Retinal pigment epithelial cell (primary cell): ENCODE results near the gene ECPAS.

ENCODE experiments used
- DNase-seq: peaks from one replicate; pipeline ENCODE4 v3.0.0-alpha.2; 2010; ENCODE audit warnings: low read depth
- H3K4me3 ChIP-seq: 2 replicates; pipeline ENCODE4 v1.5.1; 2011; ENCODE audit warnings: mild to moderate bottlenecking, low read length, control low read depth, moderate library complexity
- TF ChIP-seq, protein P1 (sequence below): conservative IDR thresholded peaks from 2 replicates; pipeline ENCODE4 v1.5.1; 2011; ENCODE audit warnings: low read depth, low read length, control low read depth, inconsistent platforms

Gene ECPAS

DNA sequence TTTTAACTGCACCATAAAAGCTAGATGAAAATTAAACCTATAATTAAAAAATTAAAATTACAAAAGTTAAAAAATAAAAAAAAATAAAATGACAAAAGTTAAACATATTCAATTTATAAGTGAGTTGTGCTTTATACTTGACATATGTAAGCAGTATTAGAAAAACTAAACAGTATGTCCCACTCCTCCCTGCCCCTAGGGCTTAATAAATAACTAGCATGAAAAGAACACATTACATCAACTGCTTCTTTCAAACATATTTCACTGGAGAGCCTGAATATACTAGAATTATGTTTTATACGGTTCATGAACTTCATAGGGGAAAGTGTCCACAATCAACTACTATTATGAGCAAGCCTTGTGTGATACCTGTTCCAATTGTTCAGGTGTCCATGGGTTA is 47.6 kb downstream of the ECPAS start:
- no peak for DNase-seq
- TF ChIP-seq, protein P1, sequence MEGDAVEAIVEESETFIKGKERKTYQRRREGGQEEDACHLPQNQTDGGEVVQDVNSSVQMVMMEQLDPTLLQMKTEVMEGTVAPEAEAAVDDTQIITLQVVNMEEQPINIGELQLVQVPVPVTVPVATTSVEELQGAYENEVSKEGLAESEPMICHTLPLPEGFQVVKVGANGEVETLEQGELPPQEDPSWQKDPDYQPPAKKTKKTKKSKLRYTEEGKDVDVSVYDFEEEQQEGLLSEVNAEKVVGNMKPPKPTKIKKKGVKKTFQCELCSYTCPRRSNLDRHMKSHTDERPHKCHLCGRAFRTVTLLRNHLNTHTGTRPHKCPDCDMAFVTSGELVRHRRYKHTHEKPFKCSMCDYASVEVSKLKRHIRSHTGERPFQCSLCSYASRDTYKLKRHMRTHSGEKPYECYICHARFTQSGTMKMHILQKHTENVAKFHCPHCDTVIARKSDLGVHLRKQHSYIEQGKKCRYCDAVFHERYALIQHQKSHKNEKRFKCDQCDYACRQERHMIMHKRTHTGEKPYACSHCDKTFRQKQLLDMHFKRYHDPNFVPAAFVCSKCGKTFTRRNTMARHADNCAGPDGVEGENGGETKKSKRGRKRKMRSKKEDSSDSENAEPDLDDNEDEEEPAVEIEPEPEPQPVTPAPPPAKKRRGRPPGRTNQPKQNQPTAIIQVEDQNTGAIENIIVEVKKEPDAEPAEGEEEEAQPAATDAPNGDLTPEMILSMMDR = no peak
- no peak overlapping the region for H3K4me3 ChIP-seq

DNA sequence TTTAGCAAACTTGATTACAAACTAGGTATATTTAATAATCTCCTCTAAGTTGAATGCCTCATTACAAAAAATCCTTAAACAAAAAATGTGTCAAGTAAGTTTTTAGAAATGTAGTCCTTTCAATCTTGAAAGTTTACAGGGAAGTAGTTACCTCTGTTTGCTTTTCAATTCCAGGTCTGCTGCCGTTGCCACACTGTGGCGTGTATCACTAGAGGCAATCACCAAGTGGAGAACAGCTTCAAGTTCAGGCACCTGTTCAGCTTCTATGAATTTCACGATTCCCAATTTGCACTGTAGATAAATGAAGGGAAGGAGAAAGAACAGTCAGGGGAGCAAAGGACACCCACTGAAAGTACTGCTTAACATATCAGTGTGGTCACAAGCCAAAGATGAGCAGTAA is 51.1 kb downstream of the ECPAS start:
- DNase-seq = no peak
- H3K4me3 ChIP-seq = no peak overlapping the region
- TF ChIP-seq, protein P1 = no peak

DNA sequence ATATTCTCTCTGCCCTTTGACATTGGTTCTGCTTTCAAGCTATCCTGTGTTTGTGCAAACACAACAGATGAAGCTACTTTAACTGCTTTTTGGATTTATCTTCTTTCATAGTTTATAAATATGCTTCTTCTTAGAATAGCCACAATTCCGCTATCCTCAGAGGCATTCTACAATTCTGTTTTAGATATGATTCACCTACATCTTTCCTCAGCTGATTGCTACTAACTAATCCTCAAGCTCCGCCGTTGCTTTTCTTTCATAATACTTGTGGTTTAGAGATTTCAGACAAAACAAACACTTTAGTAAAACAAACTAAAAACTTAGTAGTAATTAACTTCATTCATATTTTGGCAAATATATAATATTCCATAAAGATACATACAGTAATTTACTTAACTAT is 52.5 kb downstream of the ECPAS start:
- no peak overlapping the region for H3K4me3 ChIP-seq
- TF ChIP-seq, protein P1 = no peak
- DNase-seq = no peak

DNA sequence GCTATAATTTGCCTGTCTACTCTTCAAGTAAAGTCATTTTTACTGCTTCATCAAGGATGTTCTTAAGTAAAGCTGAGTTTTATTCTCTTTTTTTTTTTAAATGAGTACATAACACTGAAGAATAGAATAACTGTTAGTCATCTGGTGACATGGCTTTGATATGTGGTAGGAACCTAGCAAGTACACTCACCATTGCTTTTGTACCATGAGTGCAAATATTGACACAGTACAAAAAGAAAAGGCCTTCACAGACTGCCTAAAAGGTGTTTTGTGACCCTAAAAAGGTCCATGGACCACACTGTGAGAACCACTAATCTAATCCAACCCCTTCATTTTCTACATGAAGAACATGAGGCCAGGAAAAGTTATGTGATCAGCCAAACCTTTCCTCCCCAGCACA is 55.0 kb downstream of the ECPAS start:
- no peak overlapping the region for H3K4me3 ChIP-seq
- no peak for DNase-seq
- TF ChIP-seq, protein P1 = no peak

DNA sequence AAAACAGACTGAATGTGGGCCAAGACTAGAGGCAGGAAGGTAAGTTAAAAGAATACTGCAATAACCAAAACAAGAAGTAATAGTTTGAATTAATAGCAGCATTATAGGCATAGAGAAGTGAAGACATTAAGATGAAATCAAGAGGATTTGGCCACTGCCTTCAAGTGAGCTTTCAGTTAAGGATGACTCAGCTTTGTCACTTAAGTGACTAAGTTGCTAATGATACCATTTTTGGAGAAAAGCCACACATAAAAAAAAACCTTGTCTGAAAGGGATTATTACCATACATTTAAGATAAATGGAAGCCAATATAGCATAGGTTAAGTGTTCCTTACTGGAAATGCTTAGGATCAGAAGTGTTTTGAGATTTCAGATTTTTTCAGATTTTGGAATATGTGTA is 57.0 kb downstream of the ECPAS start:
- TF ChIP-seq, protein P1 = no peak
- H3K4me3 ChIP-seq = no peak overlapping the region
- peak; percentile 21 for DNase-seq

DNA sequence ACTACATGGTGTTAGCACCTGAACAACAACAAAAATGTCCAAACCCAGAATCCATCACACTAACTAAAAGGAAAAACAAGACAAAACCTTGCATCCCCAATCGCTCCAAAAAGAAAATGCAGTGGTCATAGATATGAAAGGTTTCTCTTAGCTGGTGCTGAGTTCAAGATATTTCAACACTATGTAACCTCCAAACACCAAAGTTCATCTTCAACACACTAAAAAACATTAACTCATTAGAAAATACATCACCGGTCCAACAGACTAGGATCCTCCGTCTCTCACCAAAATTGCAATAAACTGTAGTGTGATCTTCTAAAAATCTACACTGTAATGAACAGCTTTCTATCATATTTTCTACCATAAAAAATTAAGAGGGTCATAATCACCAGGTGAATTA is 60.8 kb downstream of the ECPAS start:
- H3K4me3 ChIP-seq = no peak overlapping the region
- no peak for DNase-seq
- TF ChIP-seq, protein P1 = no peak

DNA sequence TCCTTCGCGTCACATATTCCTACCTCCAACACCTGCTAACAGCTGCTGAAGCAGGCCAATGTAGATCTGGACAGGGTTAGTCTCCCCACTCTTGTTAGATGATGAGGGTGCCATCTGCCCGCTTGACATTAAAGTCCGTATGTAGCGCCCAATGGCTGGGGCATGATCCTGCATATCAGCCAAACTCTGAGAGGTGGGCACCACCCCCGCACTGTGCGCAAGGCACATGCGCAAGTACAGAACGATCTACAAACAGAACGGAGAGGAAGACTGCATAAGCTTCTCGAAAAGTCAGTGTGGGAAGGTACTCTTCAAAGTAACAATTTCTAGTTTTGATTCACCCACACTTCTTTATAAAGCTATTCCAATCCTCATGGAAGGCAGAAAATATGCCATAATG is 69.8 kb downstream of the ECPAS start:
- TF ChIP-seq, protein P1 = no peak
- no peak overlapping the region for H3K4me3 ChIP-seq
- no peak for DNase-seq
